ENCODE data around the gene ELAVL4.

The ELAVL4 gene

DNA sequence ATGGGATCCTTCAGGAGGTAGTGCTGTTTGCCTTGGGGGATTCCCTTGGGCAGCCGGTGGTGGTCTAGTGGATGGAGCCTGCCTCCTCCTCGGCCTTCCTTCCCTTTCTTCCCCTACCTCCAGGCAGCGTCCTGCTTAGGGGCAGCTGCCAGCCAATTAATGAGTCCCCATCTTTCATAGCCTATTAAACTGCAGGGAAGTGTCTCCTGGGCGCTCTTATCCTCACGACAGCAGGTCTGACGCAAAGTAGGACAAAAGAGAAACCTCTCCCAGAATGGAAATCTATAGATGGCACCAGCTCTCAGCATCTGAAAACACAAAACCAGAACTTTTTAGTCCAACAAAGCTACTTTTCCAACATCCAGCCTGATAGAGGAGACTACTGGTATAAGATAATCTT, 69.3 kb downstream of the ELAVL4 start:
- H3K9me3 Mint-ChIP-seq, result no peaks in the 10 kb centered on the region
- no peak overlapping the region for H3K4me3 Mint-ChIP-seq
- H3K36me3 Mint-ChIP-seq (ENCODE audit: low read depth), result no peaks in the 10 kb centered on the region
- H3K4me1 Mint-ChIP-seq (ENCODE audit: low read depth), result peaks cover under 1% of the 10 kb centered on the region
- intact Hi-C loops (cut with micrococcal nuclease), result no loop called here
- no peak overlapping the region for H3K27ac Mint-ChIP-seq
- H3K27me3 Mint-ChIP-seq, result no peaks in the 10 kb centered on the region

GRCh38 chr1:50179639-50180038, 70.9 kb downstream of the ELAVL4 start:
- intact Hi-C loops (cut with micrococcal nuclease), result no loop called here
- H3K27me3 Mint-ChIP-seq, result no peaks in the 10 kb centered on the region
- peaks cover 8% of the 10 kb centered on the region for H3K4me1 Mint-ChIP-seq (ENCODE audit: low read depth)
- no peak overlapping the region for H3K27ac Mint-ChIP-seq
- no peak overlapping the region for H3K4me3 Mint-ChIP-seq
- H3K9me3 Mint-ChIP-seq, result no peaks in the 10 kb centered on the region
- no peaks in the 10 kb centered on the region for H3K36me3 Mint-ChIP-seq (ENCODE audit: low read depth)

- no peaks in the 10 kb centered on the region for H3K36me3 Mint-ChIP-seq (ENCODE audit: low read depth)
- no peak overlapping the region for H3K27ac Mint-ChIP-seq
- no peak overlapping the region for H3K4me3 Mint-ChIP-seq
- no peaks in the 10 kb centered on the region for H3K9me3 Mint-ChIP-seq
- intact Hi-C loops (cut with micrococcal nuclease), result no loop called here
- H3K4me1 Mint-ChIP-seq (ENCODE audit: low read depth), result peaks cover 8% of the 10 kb centered on the region
- H3K27me3 Mint-ChIP-seq, result no peaks in the 10 kb centered on the region
Measured at GRCh38 chr1:50180367-50180766, 71.6 kb downstream of the ELAVL4 start.

- H3K36me3 Mint-ChIP-seq (ENCODE audit: low read depth), result no peaks in the 10 kb centered on the region
- H3K4me3 Mint-ChIP-seq, result no peak overlapping the region
- H3K27ac Mint-ChIP-seq, result no peak overlapping the region
- no peaks in the 10 kb centered on the region for H3K27me3 Mint-ChIP-seq
- H3K4me1 Mint-ChIP-seq (ENCODE audit: low read depth), result peaks cover 8% of the 10 kb centered on the region
- no peaks in the 10 kb centered on the region for H3K9me3 Mint-ChIP-seq
- intact Hi-C loops (cut with micrococcal nuclease), result no loop called here
Measured at GRCh38 chr1:50181027-50181663, 72.4 kb downstream of the ELAVL4 start.

DNA sequence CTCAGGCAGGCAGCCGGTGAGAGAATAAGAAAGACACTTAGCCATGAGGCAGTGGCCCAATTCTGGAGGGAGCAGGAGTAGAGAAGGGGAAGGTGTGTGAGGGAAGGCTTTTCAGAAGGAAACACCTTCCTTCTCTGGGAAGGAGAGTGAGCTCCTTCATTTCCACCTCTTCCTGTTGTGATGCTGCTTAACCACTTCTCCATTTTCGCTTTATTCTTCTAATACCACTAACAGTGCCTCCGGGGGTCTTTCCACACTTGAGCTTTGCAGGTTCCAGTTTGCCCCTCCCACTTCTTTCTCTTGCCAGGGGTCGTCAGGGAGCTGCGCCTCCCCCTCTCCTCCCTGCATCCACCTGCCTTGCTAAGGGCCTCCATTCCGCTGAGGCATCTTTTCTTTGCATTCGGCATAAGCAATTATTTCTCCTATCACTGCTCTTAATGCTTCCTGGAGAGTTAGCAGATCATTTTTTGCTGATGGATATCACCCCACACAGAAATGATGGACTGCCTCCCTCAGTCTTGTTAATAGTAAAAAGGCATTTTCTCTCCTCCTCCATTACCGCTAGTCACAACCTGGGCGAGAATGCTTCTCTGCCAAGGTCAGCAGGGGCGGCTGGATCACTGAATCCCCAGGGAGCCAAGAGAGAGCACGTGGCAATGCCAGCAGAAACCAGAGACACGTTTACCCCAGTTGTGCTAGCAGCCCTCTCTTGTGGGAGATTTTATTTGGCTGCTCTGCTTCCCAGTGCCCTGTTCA, 74.8 kb downstream of the ELAVL4 start:
- no peaks in the 10 kb centered on the region for H3K27me3 Mint-ChIP-seq

GRCh38 chr1:50189369-50189768, 80.6 kb downstream of the ELAVL4 start:
- intact Hi-C loops (cut with micrococcal nuclease), result no loop called here
- H3K36me3 Mint-ChIP-seq (ENCODE audit: low read depth), result no peaks in the 10 kb centered on the region
- no peaks in the 10 kb centered on the region for H3K4me1 Mint-ChIP-seq (ENCODE audit: low read depth)
- H3K27ac Mint-ChIP-seq, result no peak overlapping the region
- H3K9me3 Mint-ChIP-seq, result no peaks in the 10 kb centered on the region
- H3K4me3 Mint-ChIP-seq, result no peak overlapping the region
- no peaks in the 10 kb centered on the region for H3K27me3 Mint-ChIP-seq

More for the DNA sequence above, 74.8 kb downstream of the ELAVL4 start:
- Mint-ChIP-seq H3K4me1 (ENCODE audit: low read depth) (peaks cover 8% of the 10 kb centered on the region), H3K27ac (no peak overlapping the region), H3K4me3 (peak overlapping the region; percentile 1), H3K9me3 (no peaks in the 10 kb centered on the region), H3K36me3 (ENCODE audit: low read depth) (no peaks in the 10 kb centered on the region)
- intact Hi-C loops (cut with micrococcal nuclease), result no loop called here

GRCh38 chr1:50193002-50193401, 84.3 kb downstream of the ELAVL4 start:
- intact Hi-C loops (cut with micrococcal nuclease), result no loop called here
- H3K27me3 Mint-ChIP-seq, result no peaks in the 10 kb centered on the region
- H3K4me1 Mint-ChIP-seq (ENCODE audit: low read depth), result no peaks in the 10 kb centered on the region
- H3K36me3 Mint-ChIP-seq (ENCODE audit: low read depth), result no peaks in the 10 kb centered on the region
- H3K9me3 Mint-ChIP-seq, result no peaks in the 10 kb centered on the region
- H3K4me3 Mint-ChIP-seq, result no peak overlapping the region
- H3K27ac Mint-ChIP-seq, result no peak overlapping the region

- no peaks in the 10 kb centered on the region for H3K36me3 Mint-ChIP-seq (ENCODE audit: low read depth)
- intact Hi-C loops (cut with micrococcal nuclease), result no loop called here
- no peaks in the 10 kb centered on the region for H3K4me1 Mint-ChIP-seq (ENCODE audit: low read depth)
- no peaks in the 10 kb centered on the region for H3K27me3 Mint-ChIP-seq
- no peaks in the 10 kb centered on the region for H3K9me3 Mint-ChIP-seq
- H3K4me3 Mint-ChIP-seq, result no peak overlapping the region
- H3K27ac Mint-ChIP-seq, result no peak overlapping the region
Measured at GRCh38 chr1:50195205-50195604, 86.5 kb downstream of the ELAVL4 start.

DNA sequence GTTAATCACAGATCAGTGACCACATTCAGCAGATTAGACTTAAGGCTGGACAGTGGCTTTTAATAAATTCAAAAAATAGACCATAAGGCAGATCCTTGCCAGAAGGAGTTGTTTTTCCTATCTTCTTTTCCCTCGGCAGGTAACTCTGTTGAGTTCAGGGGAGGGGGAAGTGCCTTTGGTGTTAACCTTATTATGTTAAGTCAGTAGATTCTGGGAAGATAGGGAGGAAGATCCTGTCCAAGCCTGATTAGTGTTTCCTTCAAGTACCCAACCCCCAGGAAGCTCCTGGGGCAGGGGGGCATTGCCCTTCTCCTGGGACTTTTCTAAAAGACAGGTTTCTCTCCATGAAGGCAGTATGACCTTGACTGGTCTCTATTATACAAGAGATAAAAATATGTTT, 87.4 kb downstream of the ELAVL4 start:
- no peaks in the 10 kb centered on the region for H3K9me3 Mint-ChIP-seq
- no peaks in the 10 kb centered on the region for H3K4me1 Mint-ChIP-seq (ENCODE audit: low read depth)
- no peak overlapping the region for H3K4me3 Mint-ChIP-seq
- intact Hi-C loops (cut with micrococcal nuclease), result no loop called here
- no peaks in the 10 kb centered on the region for H3K27me3 Mint-ChIP-seq
- H3K27ac Mint-ChIP-seq, result no peak overlapping the region
- H3K36me3 Mint-ChIP-seq (ENCODE audit: low read depth), result no peaks in the 10 kb centered on the region

DNA sequence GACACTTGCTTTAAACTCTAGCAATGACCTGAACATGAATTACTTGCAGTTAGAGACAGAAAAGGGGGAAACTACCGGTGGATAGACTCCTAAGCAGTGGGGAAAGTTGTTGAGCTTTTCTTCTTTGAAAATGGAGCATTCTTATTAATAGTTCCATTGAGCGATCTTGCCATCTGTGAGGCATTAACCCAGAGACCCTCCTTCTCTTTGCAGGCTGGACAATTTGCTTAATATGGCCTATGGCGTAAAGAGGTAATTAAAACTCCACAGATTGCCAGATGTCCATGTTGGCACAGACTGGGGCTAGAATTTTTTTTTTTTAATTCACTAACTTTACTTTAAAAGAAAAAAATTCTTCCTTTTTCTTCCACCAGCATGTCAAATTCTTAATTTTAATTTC, 88.5 kb downstream of the ELAVL4 start:
- no peaks in the 10 kb centered on the region for H3K36me3 Mint-ChIP-seq (ENCODE audit: low read depth)
- H3K27ac Mint-ChIP-seq, result no peak overlapping the region
- no peak overlapping the region for H3K4me3 Mint-ChIP-seq
- H3K9me3 Mint-ChIP-seq, result no peaks in the 10 kb centered on the region
- no peaks in the 10 kb centered on the region for H3K4me1 Mint-ChIP-seq (ENCODE audit: low read depth)
- H3K27me3 Mint-ChIP-seq, result no peaks in the 10 kb centered on the region
- intact Hi-C loops (cut with micrococcal nuclease), result no loop called here

GRCh38 chr1:50208315-50208714, 99.6 kb downstream of the ELAVL4 start:
- Mint-ChIP-seq H3K27me3 (peaks cover 2% of the 10 kb centered on the region), H3K27ac (no peak overlapping the region), H3K9me3 (no peaks in the 10 kb centered on the region), H3K4me3 (no peak overlapping the region), H3K4me1 (ENCODE audit: low read depth) (no peaks in the 10 kb centered on the region), H3K36me3 (ENCODE audit: low read depth) (no peaks in the 10 kb centered on the region)
- intact Hi-C loops (cut with micrococcal nuclease), result no loop called here

DNA sequence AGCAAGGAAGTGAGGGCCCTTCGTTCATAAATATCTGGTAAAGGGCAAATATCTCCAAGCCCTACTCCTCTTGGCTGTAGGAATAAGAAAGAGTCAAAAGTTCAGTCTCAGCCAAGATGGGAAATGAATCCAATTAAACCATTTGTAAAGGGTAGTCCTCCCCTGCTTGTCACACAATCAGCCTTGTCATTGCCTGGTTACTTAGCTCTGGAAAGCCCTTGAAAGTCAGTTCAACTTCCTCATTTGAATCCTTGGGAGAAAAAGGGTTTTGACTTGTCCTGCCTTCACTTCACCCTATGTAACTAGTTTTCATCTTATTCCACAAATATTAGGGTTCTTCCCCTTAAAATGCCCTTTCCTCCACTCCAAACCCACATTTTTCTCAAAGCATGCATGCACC, 100.0 kb downstream of the ELAVL4 start:
- H3K27me3 Mint-ChIP-seq, result peaks cover 2% of the 10 kb centered on the region
- no peaks in the 10 kb centered on the region for H3K36me3 Mint-ChIP-seq (ENCODE audit: low read depth)
- no peaks in the 10 kb centered on the region for H3K9me3 Mint-ChIP-seq
- H3K4me1 Mint-ChIP-seq (ENCODE audit: low read depth), result no peaks in the 10 kb centered on the region
- no peak overlapping the region for H3K4me3 Mint-ChIP-seq
- no peak overlapping the region for H3K27ac Mint-ChIP-seq
- intact Hi-C loops (cut with micrococcal nuclease), result no loop called here

DNA sequence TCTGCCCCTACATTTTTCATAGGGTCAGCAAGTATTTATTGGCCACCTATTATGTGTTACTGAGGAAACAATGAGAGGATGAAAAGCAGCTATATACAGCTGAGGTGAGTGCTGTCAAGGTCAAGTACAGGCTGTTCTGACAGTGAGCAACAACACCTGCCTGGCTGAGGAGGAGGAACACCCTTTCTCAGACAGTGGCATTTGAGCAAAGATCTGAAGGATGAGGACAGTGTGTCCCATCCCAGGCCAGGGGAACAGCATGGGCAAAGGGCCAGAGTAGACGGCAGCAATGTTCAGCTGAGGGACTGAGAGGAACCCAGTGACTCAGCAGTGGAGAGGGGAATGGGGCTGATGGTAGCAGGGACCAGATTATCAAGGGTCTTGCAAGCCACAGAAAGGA, 101.0 kb downstream of the ELAVL4 start:
- intact Hi-C loops (cut with micrococcal nuclease), result no loop called here

GRCh38 chr1:50213505-50213904, 104.8 kb downstream of the ELAVL4 start:
- intact Hi-C loops (cut with micrococcal nuclease), result no loop called here
- peaks cover 2% of the 10 kb centered on the region for H3K27me3 Mint-ChIP-seq
- H3K4me1 Mint-ChIP-seq (ENCODE audit: low read depth), result no peaks in the 10 kb centered on the region
- no peaks in the 10 kb centered on the region for H3K36me3 Mint-ChIP-seq (ENCODE audit: low read depth)
- no peak overlapping the region for H3K27ac Mint-ChIP-seq
- H3K9me3 Mint-ChIP-seq, result no peaks in the 10 kb centered on the region
- H3K4me3 Mint-ChIP-seq, result no peak overlapping the region

More for the DNA sequence above, 101.0 kb downstream of the ELAVL4 start:
- H3K36me3 Mint-ChIP-seq (ENCODE audit: low read depth), result no peaks in the 10 kb centered on the region
- no peak overlapping the region for H3K4me3 Mint-ChIP-seq
- H3K4me1 Mint-ChIP-seq (ENCODE audit: low read depth), result no peaks in the 10 kb centered on the region
- no peak overlapping the region for H3K27ac Mint-ChIP-seq
- H3K9me3 Mint-ChIP-seq, result no peaks in the 10 kb centered on the region
- peaks cover 2% of the 10 kb centered on the region for H3K27me3 Mint-ChIP-seq

DNA sequence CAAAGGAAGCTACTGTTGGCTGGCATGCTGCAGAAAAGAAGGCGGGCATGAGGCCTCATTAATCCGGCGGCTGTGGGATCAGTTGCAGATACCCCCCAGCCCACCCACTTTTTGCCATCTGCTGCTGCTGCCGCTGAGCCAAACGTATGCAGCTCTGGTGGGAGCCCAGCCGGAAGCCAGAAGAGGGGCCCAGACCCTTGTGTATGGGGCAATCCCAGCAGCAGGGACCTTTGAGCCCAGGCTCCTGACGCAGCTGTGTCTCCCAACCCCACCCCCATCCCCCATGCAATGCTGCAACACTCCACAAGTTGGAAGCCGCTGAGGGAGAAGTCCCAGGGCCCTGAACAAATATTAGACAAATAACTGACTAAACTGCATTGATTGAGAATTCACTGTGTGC, 106.0 kb downstream of the ELAVL4 start:
- Mint-ChIP-seq H3K9me3 (no peaks in the 10 kb centered on the region), H3K27ac (no peak overlapping the region), H3K27me3 (peaks cover 2% of the 10 kb centered on the region), H3K4me1 (ENCODE audit: low read depth) (no peaks in the 10 kb centered on the region), H3K4me3 (no peak overlapping the region), H3K36me3 (ENCODE audit: low read depth) (no peaks in the 10 kb centered on the region)
- intact Hi-C loops (cut with micrococcal nuclease), result no loop called here
